HG02938 (cell line): ENCODE measurements around the gene SLC38A5.

Experiments used
- ATAC-seq: cut with Tn5 transposase; IDR thresholded peaks from one replicate; pipeline ENCODE4 v1.9.1; 2021; ENCODE audit warnings: mild to moderate bottlenecking, moderate library complexity; ENCODE audit not compliant: unreplicated experiment

SLC38A5 gene

GRCh38 chrX:48492293-48492910 is 22.3 kb upstream of the SLC38A5 start:
- ATAC-seq, result no peak

GRCh38 chrX:48491809-48492208 is 21.7 kb upstream of the SLC38A5 start:
- no peak for ATAC-seq

- ATAC-seq, result no peak
Observed at GRCh38 chrX:48490661-48491060, 20.6 kb upstream of the SLC38A5 start.

GRCh38 chrX:48489892-48490291 is 19.8 kb upstream of the SLC38A5 start:
- no peak for ATAC-seq

- ATAC-seq, result no peak
Observed at GRCh38 chrX:48489296-48489695, 19.2 kb upstream of the SLC38A5 start.

GRCh38 chrX:48488034-48488433 is 18.0 kb upstream of the SLC38A5 start:
- no peak for ATAC-seq

- no peak for ATAC-seq
Observed at GRCh38 chrX:48487362-48487798, 17.3 kb upstream of the SLC38A5 start.

- no peak for ATAC-seq
Observed at GRCh38 chrX:48482526-48482925, 12.5 kb upstream of the SLC38A5 start.

- no peak for ATAC-seq
Observed at GRCh38 chrX:48480583-48480982, 10.5 kb upstream of the SLC38A5 start.

GRCh38 chrX:48480142-48480541 is 10.1 kb upstream of the SLC38A5 start:
- ATAC-seq, result no peak

GRCh38 chrX:48478806-48479205 is 8.7 kb upstream of the SLC38A5 start:
- ATAC-seq, result no peak

- no peak for ATAC-seq
Observed at GRCh38 chrX:48477960-48478755, 8.1 kb upstream of the SLC38A5 start.

GRCh38 chrX:48476919-48477318 is 6.9 kb upstream of the SLC38A5 start:
- no peak for ATAC-seq

- ATAC-seq, result peak; percentile 88
Observed at GRCh38 chrX:48475774-48476577, 5.9 kb upstream of the SLC38A5 start, which contains the start of gene FTSJ1. Gene FTSJ1, plus strand, starts transcription at chrX:48476199. Its CDS starts 1,849 bp downstream, at chrX:48478048.

- no peak for ATAC-seq
Observed at GRCh38 chrX:48475296-48475695, 5.2 kb upstream of the SLC38A5 start.

- no peak for ATAC-seq
Observed at GRCh38 chrX:48474581-48474980, 4.5 kb upstream of the SLC38A5 start.

- ATAC-seq, result no peak
Observed at GRCh38 chrX:48474127-48474526, 4.1 kb upstream of the SLC38A5 start.

GRCh38 chrX:48473704-48473990 is 3.6 kb upstream of the SLC38A5 start:
- ATAC-seq, result no peak

GRCh38 chrX:48472851-48473703 is 3.0 kb upstream of the SLC38A5 start:
- ATAC-seq, result no peak

GRCh38 chrX:48472225-48472624 is 2.2 kb upstream of the SLC38A5 start:
- ATAC-seq, result no peak

GRCh38 chrX:48471504-48471903 is 1.4 kb upstream of the SLC38A5 start:
- no peak for ATAC-seq
